ENCODE measurements around the gene WDR91. TPM values are rescaled to one million over a fixed set of nuclear protein-coding genes. Genes with fewer than 3 reads are reported as not detected.

Gene WDR91
- total RNA-seq (2021; ENCODE audit: unreplicated experiment) (8.8 TPM), Bru-seq, nascent RNA (percentile 49 among the genes with signal in this experiment), BruChase-seq, experiment 1, labeled RNA remaining after a 2-hour chase (percentile 54 among the genes with signal in this experiment), BruChase-seq, experiment 2, labeled RNA remaining after a 6-hour chase (percentile 50 among the genes with signal in this experiment)
- polyA plus RNA-seq (2012; ENCODE audit: insufficient read length) = 10.3 TPM
- long read RNA-seq, full-length matches to known transcripts = 5 of 20 reads
- long read RNA-seq, partial matches to known transcripts = 11 of 20 reads
- long read RNA-seq, other reads (novel, unspliced or antisense) = 4 of 20 reads

- Histone ChIP-seq H3K9me3 (ENCODE audit: control insufficient read depth, insufficient read depth, low read depth, low read length) (no peaks in the 10 kb centered on the region), H3K4me3 (ENCODE audit: low read depth in 2 of 2, low read length in 2 of 2) (peak within 1 kb of the TSS; percentile 81 to 86), H3K4me1 (ENCODE audit: control insufficient read depth, insufficient read depth, low read length) (peaks cover 4% of the 10 kb centered on the region), H3K27me3 (ENCODE audit: control insufficient read depth, insufficient read depth, low read length) (no peaks in the 10 kb centered on the region), H3K27ac (ENCODE audit: low read length) (peak within 1 kb of the TSS; percentile 73), H3K36me3 (ENCODE audit: control insufficient read depth, insufficient read depth, low read length) (no peaks in the 10 kb centered on the region)
- in situ Hi-C loops (cut with HindIII; ENCODE audit: low pct_unique_long_range_greater_than_20kb, low sequenced_read_pairs) = no loop called here
- CTCF ChIA-PET = no interaction called here
- DNase-seq (ENCODE audit: low read depth, low spot score) (peak; percentile 58), ATAC-seq (peak; percentile 97)
- POLR2A ChIA-PET = no interaction called here
- intact Hi-C loops (cut with micrococcal nuclease; ENCODE audit: unreplicated experiment) = no loop called here
- BruUV-seq (replicated peaks) = no TSS peak
- TF ChIP-seq CTCF (IDR thresholded peaks at IDR 0.05) (no peak), POLR2AphosphoS5 (IDR thresholded peaks at IDR 0.05; ENCODE audit: low read depth, low read length) (peak; percentile 61; the same call in 1 of the 2 replicates)
Measured at GRCh38 chr7:135211179-135211945, at the start of gene WDR91. TSS of gene WDR91 (minus strand) at chr7:135211526. CDS start at chr7:135211502, 24 bp downstream.

GRCh38 chr7:135260470-135260869, 49.1 kb upstream of the WDR91 start:
- CTCF ChIA-PET = interaction anchor here (1.6 kb wide), 1 partner anchor 14 kb away, joined by 5 read pairs; no protein-coding TSS in a partner anchor
- POLR2A ChIA-PET = interaction anchor here (0.6 kb wide), 1 partner anchor 693 kb away, joined by 3 read pairs; no protein-coding TSS in a partner anchor

More at GRCh38 chr7:135260470-135260869, 49.1 kb upstream of the WDR91 start:
- in situ Hi-C loops (cut with HindIII; ENCODE audit: low pct_unique_long_range_greater_than_20kb, low sequenced_read_pairs) = no loop called here
- Histone ChIP-seq H3K9me3 (ENCODE audit: control insufficient read depth, insufficient read depth, low read depth, low read length) (no peaks in the 10 kb centered on the region), H3K4me3 (ENCODE audit: low read depth in 2 of 2, low read length in 2 of 2) (no peak overlapping the region), H3K4me1 (ENCODE audit: control insufficient read depth, insufficient read depth, low read length) (no peaks in the 10 kb centered on the region), H3K27ac (ENCODE audit: low read length) (no peak overlapping the region), H3K36me3 (ENCODE audit: control insufficient read depth, insufficient read depth, low read length) (no peaks in the 10 kb centered on the region), H3K27me3 (ENCODE audit: control insufficient read depth, insufficient read depth, low read length) (no peaks in the 10 kb centered on the region)
- no TSS peak for BruUV-seq (replicated peaks)
- no peak for TF ChIP-seq SIN3A (IDR thresholded peaks at IDR 0.05; ENCODE audit: borderline replicate concordance, insufficient read depth, low read depth, low read length)
- TF ChIP-seq POLR2AphosphoS5 (IDR thresholded peaks at IDR 0.05; ENCODE audit: low read depth, low read length) = no peak
- no peak for TF ChIP-seq CTCF (IDR thresholded peaks at IDR 0.05)
- TF ChIP-seq REST (IDR thresholded peaks at IDR 0.05; ENCODE audit: insufficient read depth in 1 of 2, low read depth in 2 of 2, low read length in 1 of 2) = no peak
- TF ChIP-seq TCF7L2 (IDR thresholded peaks at IDR 0.05; ENCODE audit: low read depth, low read length) = no peak
- intact Hi-C loops (cut with micrococcal nuclease; ENCODE audit: unreplicated experiment) = no loop called here
- no peak for DNase-seq (ENCODE audit: low read depth, low spot score)
- ATAC-seq = no peak
